ENCODE results near the gene CST8. TPM values are rescaled to one million over a fixed set of nuclear protein-coding genes. Genes with fewer than 3 reads are reported as not detected.

The CST8 gene
- total RNA-seq, 1 donor from 2014 or later: not detected

- DNase-seq (ENCODE audit: low read depth): peak; percentile 39
- Histone ChIP-seq H3K36me3 (ENCODE audit: control insufficient read depth, insufficient read depth, low read length) (no peaks in the 10 kb centered on the region), H3K27me3 (ENCODE audit: control insufficient read depth, insufficient read depth, low read length) (no peaks in the 10 kb centered on the region), H3K4me3 (ENCODE audit: low read depth, low read length) (no peak overlapping the region)
- TF ChIP-seq CTCF (IDR thresholded peaks at IDR 0.05; ENCODE audit: insufficient read depth, low read length, poor library complexity, severe bottlenecking): no peak
Measured at GRCh38 chr20:23508449-23509229, 17.7 kb downstream of the CST8 start.

GRCh38 chr20:23509247-23509913 lies 18.5 kb downstream of the CST8 start:
- no peak overlapping the region for H3K4me3 ChIP-seq (ENCODE audit: low read depth, low read length)
- no peak for DNase-seq (ENCODE audit: low read depth)
- TF ChIP-seq CTCF (IDR thresholded peaks at IDR 0.05; ENCODE audit: insufficient read depth, low read length, poor library complexity, severe bottlenecking): no peak

GRCh38 chr20:23510000-23510590 lies 19.2 kb downstream of the CST8 start:
- no peak for DNase-seq (ENCODE audit: low read depth)
- TF ChIP-seq CTCF (IDR thresholded peaks at IDR 0.05; ENCODE audit: insufficient read depth, low read length, poor library complexity, severe bottlenecking): no peak

More at GRCh38 chr20:23509247-23509913, 18.5 kb downstream of the CST8 start:
- Histone ChIP-seq H3K36me3 (ENCODE audit: control insufficient read depth, insufficient read depth, low read length) (no peaks in the 10 kb centered on the region), H3K27me3 (ENCODE audit: control insufficient read depth, insufficient read depth, low read length) (no peaks in the 10 kb centered on the region)

GRCh38 chr20:23513164-23513563 lies 22.2 kb downstream of the CST8 start:
- no peak for DNase-seq (ENCODE audit: low read depth)
- H3K36me3 ChIP-seq (ENCODE audit: control insufficient read depth, insufficient read depth, low read length): no peaks in the 10 kb centered on the region
- no peak overlapping the region for H3K4me3 ChIP-seq (ENCODE audit: low read depth, low read length)
- no peak for TF ChIP-seq CTCF (IDR thresholded peaks at IDR 0.05; ENCODE audit: insufficient read depth, low read length, poor library complexity, severe bottlenecking)
- no peaks in the 10 kb centered on the region for H3K27me3 ChIP-seq (ENCODE audit: control insufficient read depth, insufficient read depth, low read length)

More at GRCh38 chr20:23510000-23510590, 19.2 kb downstream of the CST8 start:
- no peaks in the 10 kb centered on the region for H3K27me3 ChIP-seq (ENCODE audit: control insufficient read depth, insufficient read depth, low read length)
- no peaks in the 10 kb centered on the region for H3K36me3 ChIP-seq (ENCODE audit: control insufficient read depth, insufficient read depth, low read length)
- no peak overlapping the region for H3K4me3 ChIP-seq (ENCODE audit: low read depth, low read length)

- no peak for TF ChIP-seq CTCF (IDR thresholded peaks at IDR 0.05; ENCODE audit: insufficient read depth, low read length, poor library complexity, severe bottlenecking)
- H3K27me3 ChIP-seq (ENCODE audit: control insufficient read depth, insufficient read depth, low read length): no peaks in the 10 kb centered on the region
- H3K4me3 ChIP-seq (ENCODE audit: low read depth, low read length): no peak overlapping the region
- no peak for DNase-seq (ENCODE audit: low read depth)
- no peaks in the 10 kb centered on the region for H3K36me3 ChIP-seq (ENCODE audit: control insufficient read depth, insufficient read depth, low read length)
Measured at GRCh38 chr20:23514848-23515247, 23.9 kb downstream of the CST8 start.

Data from kidney epithelial cell (primary cell).